Lower leg skin (tissue), 3 donors: ENCODE results near the gene PPP1R12C.

Experiments used
- CTCF ChIP-seq, 3 donors: fragments of 450-650 bp; IDR thresholded peaks; one replicate each; pipeline ENCODE4 v1.5.1; 2016; ENCODE audit warnings: antibody characterized with exemption in 3 of 3, mild to moderate bottlenecking in 3 of 3, moderate library complexity in 2 of 3
- POLR2A ChIP-seq, 2 donors: fragments of 450-650 bp; IDR thresholded peaks; one replicate each; pipeline ENCODE4 v1.6.1; 2016 to 2017; ENCODE audit warnings: antibody characterized with exemption in 2 of 2, mild to moderate bottlenecking in 1 of 2, moderate library complexity in 1 of 2

GRCh38 chr19:55146705-55147273 is 29.4 kb upstream of the PPP1R12C start:
- TF ChIP-seq CTCF (IDR thresholded peaks at IDR 0.05) (no peak), POLR2A (IDR thresholded peaks at IDR 0.05) (no peak)
